C4-2B (cell line): ENCODE measurements around the gene CYLD.

Experiments
- CTCF ChIP-seq: fragments of 450-650 bp; conservative IDR thresholded peaks from 2 replicates; pipeline ENCODE4 v1.5.1; 2017; ENCODE audit warnings: mild to moderate bottlenecking
- ZFX ChIP-seq: fragments of 450-650 bp; IDR thresholded peaks from 2 replicates; pipeline ENCODE4 v1.6.1; 2017

- TF ChIP-seq CTCF (no peak), ZFX (peak; percentile 59)
These were observed at the start of gene CYLD for GRCh38 chr16:50741781-50742575.
